ENCODE data around the gene HOXC11.

- TF ChIP-seq POLR2A (IDR thresholded peaks at IDR 0.05; ENCODE audit: low read depth, low read length) (no peak), POLR2AphosphoS5 (IDR thresholded peaks at IDR 0.05; ENCODE audit: low read depth, low read length) (no peak), TAF1 (IDR thresholded peaks at IDR 0.05; ENCODE audit: borderline replicate concordance, low read depth, low read length) (no peak)
Measured at GRCh38 chr12:54019924-54020590, 47.1 kb downstream of the HOXC11 start.

Data from GM12892 (cell line).